Sigmoid colon (tissue), 7 donors: Measurements from ENCODE around the gene ANOS1. TPM values are rescaled to one million over a fixed set of nuclear protein-coding genes. Genes with fewer than 3 reads are reported as not detected.

Experiments used
- DNase-seq: peaks from one replicate; pipeline ENCODE4 v3.0.0-alpha.2; 2019
- H3K27ac ChIP-seq, 4 donors: fragments of 200-600 bp; sonication (generic); one replicate each; pipeline ENCODE4 v1.5.1; 2016 to 2019; ENCODE audit warnings: mild to moderate bottlenecking in 1 of 4
- H3K27me3 ChIP-seq, 3 donors: fragments of 200-600 bp; sonication (generic); one replicate each; pipeline ENCODE4 v1.5.1; 2019; ENCODE audit warnings: mild to moderate bottlenecking in 1 of 3
- H3K36me3 ChIP-seq, 4 donors: fragments of 200-600 bp; sonication (generic); one replicate each; pipeline ENCODE4 v1.5.1; 2016 to 2019
- H3K4me1 ChIP-seq, 4 donors: fragments of 200-600 bp; sonication (generic); one replicate each; pipeline ENCODE4 v1.5.1; 2017 to 2019
- H3K4me3 ChIP-seq, 4 donors: fragments of 200-600 bp; sonication (generic); one replicate each; pipeline ENCODE4 v1.5.1; 2017 to 2019; ENCODE audit warnings: mild to moderate bottlenecking in 2 of 4, moderate library complexity in 1 of 4
- H3K9me3 ChIP-seq, 4 donors: fragments of 200-600 bp in 3 of 4; sonication (generic) in 3 of 4; one replicate each; pipeline versions ENCODE4 v1.5.1 to v1.6.1; 2013 to 2019
- CTCF ChIP-seq, 4 experiments: fragments of 450-650 bp in 3 of 4; fragments of 200-600 bp in 1 of 4; IDR thresholded peaks; one replicate each; pipeline ENCODE4 v1.5.1; 2016 to 2019; ENCODE audit warnings: antibody characterized with exemption in 4 of 4, mild to moderate bottlenecking in 3 of 4, moderate library complexity in 2 of 4
- EP300 ChIP-seq, 4 donors: sonication (generic); formaldehyde crosslinking; IDR thresholded peaks; one replicate each; pipeline ENCODE4 v1.6.1; 2017; ENCODE audit warnings: antibody characterized with exemption in 4 of 4
- POLR2A ChIP-seq, 2 donors: fragments of 450-650 bp; IDR thresholded peaks; one replicate each; pipeline ENCODE4 v1.6.1; 2016; ENCODE audit warnings: antibody characterized with exemption in 2 of 2, mild to moderate bottlenecking in 2 of 2, moderate library complexity in 2 of 2
- POLR2AphosphoS5 ChIP-seq, 4 donors: sonication (generic); formaldehyde crosslinking; IDR thresholded peaks; one replicate each; pipeline ENCODE4 v1.6.1; 2017; ENCODE audit warnings: antibody characterized with exemption in 4 of 4
- WGBS, 2 donors: extraction: QIAGEN DNeasy Blood & Tissue Kit; methylation state at CpG; one replicate each; pipeline ENCODE4 v1.1.7; 2013; 5-methylcytosine and 5-hydroxymethylcytosine counted together
- intact Hi-C: fragments of 100-400 bp; cut with DNase I; formaldehyde crosslinking; loops from one replicate; pipeline ENCODE4 v1.15.1; 2023
- polyA plus RNA-seq, 3 donors: library from polyadenylated mRNA; stranded (reverse); fragments of 200-250 nt; gene quantifications; one replicate each; pipeline ENCODE4 v1.2.3, GENCODE V29; 2013
- total RNA-seq, 4 donors: library from RNA; depleted of rRNA; stranded (reverse); fragments of >200 nt; gene quantifications; one replicate each; pipeline ENCODE4 v1.1.0, GENCODE V29; 2016
- donor health status: healthy with polysubstance abuse.
- donor health status: Bipolar disorder and iron deficiency.
- donor health status: healthy.

Gene ANOS1
- total and polyA plus RNA-seq, 7 donors: 0.31 to 3.0 (median 0.81) TPM; not detected in 1

GRCh38 chrX:8683687-8684086 is 48.2 kb downstream of the ANOS1 start:
- Histone ChIP-seq H3K4me1 (no peaks in the 10 kb centered on the region), H3K27me3 (no peaks in the 10 kb centered on the region), H3K4me3 (no peak overlapping the region), H3K9me3 (no peaks in the 10 kb centered on the region), H3K27ac (no peak overlapping the region), H3K36me3 (no peaks in the 10 kb centered on the region)
- no peak for DNase-seq
- TF ChIP-seq EP300 (IDR thresholded peaks at IDR 0.05) (no peak), POLR2A (IDR thresholded peaks at IDR 0.05) (no peak), POLR2AphosphoS5 (IDR thresholded peaks at IDR 0.05) (no peak), CTCF (IDR thresholded peaks at IDR 0.05) (no peak)
- 82 to 90% methylated on average over 5 of the region's 5 CpGs for WGBS, 2 donors
- intact Hi-C loops: no loop called here

GRCh38 chrX:8679550-8679949 is 52.4 kb downstream of the ANOS1 start:
- intact Hi-C loops: no loop called here
- Histone ChIP-seq H3K4me3 (no peak overlapping the region), H3K27me3 (no peaks in the 10 kb centered on the region), H3K9me3 (no peaks in the 10 kb centered on the region), H3K27ac (no peak overlapping the region), H3K36me3 (no peaks in the 10 kb centered on the region), H3K4me1 (no peaks in the 10 kb centered on the region)
- no peak for TF ChIP-seq POLR2AphosphoS5 (IDR thresholded peaks at IDR 0.05)
- no peak for TF ChIP-seq POLR2A (IDR thresholded peaks at IDR 0.05)
- TF ChIP-seq CTCF (IDR thresholded peaks at IDR 0.05): no peak
- TF ChIP-seq EP300 (IDR thresholded peaks at IDR 0.05): no peak
- WGBS, 2 donors: 91 to 92% methylated on average over 7 of the region's 7 CpGs
- DNase-seq: no peak

GRCh38 chrX:8675006-8675630 is 56.8 kb downstream of the ANOS1 start:
- intact Hi-C loops: no loop called here
- no peak for TF ChIP-seq POLR2A (IDR thresholded peaks at IDR 0.05)
- TF ChIP-seq CTCF (IDR thresholded peaks at IDR 0.05): no peak
- Histone ChIP-seq H3K36me3 (no peaks in the 10 kb centered on the region), H3K9me3 (no peaks in the 10 kb centered on the region), H3K27ac (no peak overlapping the region), H3K4me1 (no peaks in the 10 kb centered on the region), H3K4me3 (no peak overlapping the region), H3K27me3 (no peaks in the 10 kb centered on the region)
- no peak for DNase-seq
- WGBS, 2 donors: 80 to 84% methylated on average over 6 of the region's 6 CpGs

GRCh38 chrX:8673201-8673600 is 58.7 kb downstream of the ANOS1 start:
- intact Hi-C loops: no loop called here
- Histone ChIP-seq H3K27ac (no peak overlapping the region), H3K27me3 (no peaks in the 10 kb centered on the region), H3K4me1 (no peaks in the 10 kb centered on the region), H3K4me3 (no peak overlapping the region), H3K9me3 (no peaks in the 10 kb centered on the region), H3K36me3 (no peaks in the 10 kb centered on the region)
- no peak for DNase-seq
- 77 to 80% methylated on average over 5 of the region's 5 CpGs for WGBS, 2 donors
- TF ChIP-seq POLR2AphosphoS5 (IDR thresholded peaks at IDR 0.05) (no peak), POLR2A (IDR thresholded peaks at IDR 0.05) (no peak), CTCF (IDR thresholded peaks at IDR 0.05) (no peak), EP300 (IDR thresholded peaks at IDR 0.05) (no peak)

GRCh38 chrX:8672176-8672575 is 59.8 kb downstream of the ANOS1 start:
- 74 to 77% methylated on average over 2 of the region's 2 CpGs for WGBS, 2 donors

More at GRCh38 chrX:8672176-8672575, 59.8 kb downstream of the ANOS1 start:
- intact Hi-C loops: no loop called here
- no peaks in the 10 kb centered on the region for H3K27me3 ChIP-seq
- no peaks in the 10 kb centered on the region for H3K36me3 ChIP-seq
- no peaks in the 10 kb centered on the region for H3K9me3 ChIP-seq
- DNase-seq: no peak
- H3K4me1 ChIP-seq: no peaks in the 10 kb centered on the region
- no peak overlapping the region for H3K4me3 ChIP-seq
- H3K27ac ChIP-seq: no peak overlapping the region
- TF ChIP-seq POLR2AphosphoS5 (IDR thresholded peaks at IDR 0.05) (no peak), EP300 (IDR thresholded peaks at IDR 0.05) (no peak), POLR2A (IDR thresholded peaks at IDR 0.05) (no peak), CTCF (IDR thresholded peaks at IDR 0.05) (no peak)
